GM12874 (cell line): ENCODE results near the gene PARD3.

ENCODE experiments used
- TF ChIP-seq, protein P1 (sequence below): IDR thresholded peaks from 2 replicates; pipeline ENCODE4 v1.5.1; 2011; ENCODE audit warnings: low read depth, mild to moderate bottlenecking, control low read depth, low read length, moderate library complexity; ENCODE audit not compliant: insufficient read depth

PARD3 gene

DNA sequence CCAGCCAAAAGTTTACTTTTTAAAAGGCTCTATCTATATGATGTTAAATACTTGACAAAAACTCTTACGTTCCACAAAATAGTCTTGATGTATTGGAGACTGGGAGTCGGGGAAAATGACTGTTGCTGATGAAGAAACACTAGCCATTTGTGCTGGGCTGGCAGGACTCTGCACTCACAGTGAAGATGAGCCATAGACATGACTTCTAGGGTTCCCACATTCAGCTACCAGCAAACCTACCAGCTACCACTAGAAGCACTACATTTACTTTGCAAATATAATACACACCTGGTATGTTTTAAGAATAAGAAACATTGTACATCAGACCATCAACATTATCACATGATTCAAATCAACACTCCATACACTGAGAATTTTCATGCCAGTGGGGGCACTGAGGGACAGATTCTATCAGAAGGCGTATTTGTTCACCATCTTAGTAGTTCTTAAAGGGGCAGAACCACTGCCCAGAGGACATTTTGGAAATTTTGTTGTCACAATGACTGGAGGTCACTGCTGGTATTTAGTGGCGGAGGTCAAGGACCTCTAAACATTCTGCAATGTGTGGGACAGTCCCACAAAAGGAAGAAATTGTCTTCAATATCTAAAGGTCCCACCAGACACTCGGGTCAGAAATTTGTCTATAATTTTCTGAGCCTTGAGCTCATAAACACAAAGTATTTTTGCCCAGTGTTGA, 52.3 kb downstream of the PARD3 start:
- TF ChIP-seq, protein P1, sequence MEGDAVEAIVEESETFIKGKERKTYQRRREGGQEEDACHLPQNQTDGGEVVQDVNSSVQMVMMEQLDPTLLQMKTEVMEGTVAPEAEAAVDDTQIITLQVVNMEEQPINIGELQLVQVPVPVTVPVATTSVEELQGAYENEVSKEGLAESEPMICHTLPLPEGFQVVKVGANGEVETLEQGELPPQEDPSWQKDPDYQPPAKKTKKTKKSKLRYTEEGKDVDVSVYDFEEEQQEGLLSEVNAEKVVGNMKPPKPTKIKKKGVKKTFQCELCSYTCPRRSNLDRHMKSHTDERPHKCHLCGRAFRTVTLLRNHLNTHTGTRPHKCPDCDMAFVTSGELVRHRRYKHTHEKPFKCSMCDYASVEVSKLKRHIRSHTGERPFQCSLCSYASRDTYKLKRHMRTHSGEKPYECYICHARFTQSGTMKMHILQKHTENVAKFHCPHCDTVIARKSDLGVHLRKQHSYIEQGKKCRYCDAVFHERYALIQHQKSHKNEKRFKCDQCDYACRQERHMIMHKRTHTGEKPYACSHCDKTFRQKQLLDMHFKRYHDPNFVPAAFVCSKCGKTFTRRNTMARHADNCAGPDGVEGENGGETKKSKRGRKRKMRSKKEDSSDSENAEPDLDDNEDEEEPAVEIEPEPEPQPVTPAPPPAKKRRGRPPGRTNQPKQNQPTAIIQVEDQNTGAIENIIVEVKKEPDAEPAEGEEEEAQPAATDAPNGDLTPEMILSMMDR, result no peak

DNA sequence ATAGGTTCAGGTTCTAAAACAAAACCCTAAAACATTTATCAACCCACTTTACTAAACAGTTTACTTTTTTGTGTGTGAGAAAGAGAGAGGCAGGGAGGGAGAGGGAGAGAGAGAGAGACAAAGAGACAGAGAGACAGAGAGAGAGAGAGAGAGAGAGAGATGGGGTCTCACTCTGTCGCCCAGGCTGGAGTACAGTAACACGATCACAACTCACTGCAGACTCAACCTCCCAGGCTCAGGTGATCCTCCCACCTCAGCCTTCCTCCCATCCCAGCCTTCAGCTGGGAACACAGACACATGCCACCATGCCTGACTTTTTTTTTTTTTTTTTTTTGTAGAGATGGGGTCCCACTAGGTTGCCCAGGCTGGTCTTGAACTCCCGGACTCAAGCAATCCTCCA, 52.9 kb downstream of the PARD3 start:
- TF ChIP-seq, protein P1, result no peak

DNA sequence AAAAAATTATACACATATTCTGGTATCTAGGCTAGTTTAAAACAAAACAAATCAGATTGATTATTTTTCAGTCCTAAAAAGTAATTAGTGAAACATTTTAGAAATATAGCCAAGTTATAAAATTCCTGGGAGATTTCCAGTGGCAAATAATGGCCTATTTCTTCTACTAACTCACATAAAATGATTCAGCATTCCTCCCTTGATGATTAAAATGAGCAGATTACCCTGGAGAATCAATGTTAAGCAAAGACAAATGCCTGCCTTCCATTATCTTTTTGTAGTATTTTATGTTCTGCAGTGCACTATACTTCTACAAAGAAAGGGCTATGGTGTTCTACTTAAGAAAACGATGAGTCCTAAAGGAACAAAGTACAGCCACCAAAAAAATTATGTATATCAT, 53.6 kb downstream of the PARD3 start:
- TF ChIP-seq, protein P1, result no peak

DNA sequence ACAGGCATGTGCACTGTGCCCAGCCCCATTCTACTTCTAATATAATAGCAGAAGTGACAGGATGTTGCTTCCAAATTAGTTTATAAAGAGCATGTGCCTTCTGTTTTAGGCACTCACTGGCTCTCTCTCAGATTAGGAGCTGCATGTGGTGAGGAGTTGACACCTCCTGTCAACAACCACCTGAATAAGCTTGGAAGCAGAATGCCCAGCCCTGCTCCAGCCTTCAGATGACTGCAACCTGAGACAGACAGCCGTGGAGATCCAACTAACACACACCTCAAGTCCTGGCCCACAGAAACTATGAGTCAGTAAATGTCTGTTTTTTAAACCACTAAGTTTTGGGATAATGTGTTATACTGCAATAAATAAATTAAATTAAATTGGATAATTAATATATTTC, 54.5 kb downstream of the PARD3 start:
- TF ChIP-seq, protein P1, result no peak

DNA sequence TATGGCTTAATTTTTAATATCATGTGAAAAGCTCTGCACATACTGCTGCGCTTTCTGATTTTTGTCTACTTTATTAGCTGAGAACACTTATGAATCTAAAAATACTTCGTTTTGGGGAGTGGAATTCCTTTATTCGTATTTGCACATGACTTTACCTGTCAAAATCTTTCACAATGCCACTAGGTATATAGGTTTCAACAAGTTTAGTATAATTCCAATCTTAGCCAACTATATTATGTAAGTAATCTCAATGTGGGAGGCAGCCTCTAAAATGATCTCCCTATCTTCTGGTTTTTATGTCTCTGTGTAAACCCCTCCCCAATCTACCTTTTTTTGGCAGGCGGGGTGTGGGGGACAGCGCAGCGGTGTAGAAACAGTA, 55.3 kb downstream of the PARD3 start:
- TF ChIP-seq, protein P1, result no peak

DNA sequence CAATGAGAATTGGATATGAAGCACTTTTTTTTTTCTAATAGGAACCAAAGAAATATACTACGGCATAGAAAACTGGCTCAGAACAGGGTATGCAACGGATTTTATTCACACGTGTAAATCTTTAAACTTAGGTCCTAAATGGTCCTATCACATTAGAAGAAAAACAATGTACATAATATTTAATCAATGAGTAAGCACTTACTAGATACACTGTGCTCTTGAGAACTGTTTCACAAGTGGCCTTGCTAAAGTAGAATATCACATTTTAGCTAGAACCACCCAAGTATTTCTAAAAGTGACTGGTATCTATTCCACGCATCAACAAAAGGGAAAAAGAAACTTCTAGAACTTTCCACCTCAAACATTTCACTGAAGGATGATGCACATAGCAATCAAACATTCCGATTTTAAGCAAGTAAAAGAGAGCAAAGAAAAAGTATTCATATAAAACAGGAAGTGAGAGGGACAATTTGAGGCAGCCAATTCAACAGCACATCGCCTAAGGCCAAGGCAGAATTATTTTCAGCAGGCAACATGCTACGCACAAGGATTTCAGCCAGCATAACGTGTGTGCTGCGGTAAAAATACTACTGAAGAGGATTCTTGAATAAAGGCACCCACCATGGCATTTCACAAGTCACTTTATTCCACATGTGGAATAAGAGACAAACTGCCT, 55.8 kb downstream of the PARD3 start:
- TF ChIP-seq, protein P1, result no peak

DNA sequence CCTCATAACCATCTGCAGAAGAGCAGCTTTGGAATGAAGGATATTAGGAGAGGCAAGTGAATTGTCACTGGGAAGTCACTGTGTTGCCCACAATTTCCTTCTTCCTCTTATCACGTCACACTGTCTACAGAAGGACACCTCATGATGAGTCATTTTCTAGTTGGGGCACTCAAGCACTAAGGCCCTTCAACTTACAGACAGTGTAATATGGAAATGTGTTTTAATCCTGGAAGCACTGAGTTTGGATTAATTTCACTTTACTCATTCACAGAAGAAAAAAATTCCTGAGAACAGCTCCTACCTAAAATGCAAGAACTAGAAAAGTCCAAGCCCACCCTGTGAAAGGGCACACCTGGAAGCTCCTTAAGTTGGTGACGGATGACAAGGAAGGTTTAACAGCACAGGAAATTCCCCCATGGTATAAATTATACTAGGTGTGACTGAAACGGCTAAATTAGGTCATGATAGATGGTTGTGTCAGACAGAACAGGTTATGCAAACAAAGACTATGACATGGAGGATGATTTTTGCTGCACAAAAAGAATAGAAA, 56.6 kb downstream of the PARD3 start:
- TF ChIP-seq, protein P1, result no peak
